Hepatic stellate cell (primary cell): ENCODE measurements around the gene SUPT20HL2.
"Not testable (repeated sequence)": the region's sequence is repeated elsewhere in the genome, so short reads cannot be mapped to it uniquely, and the experiment has no call there.

Experiments used
- DNase-seq: peaks from one replicate; pipeline ENCODE4 v3.0.0; 2011; ENCODE audit warnings: low spot score

Gene SUPT20HL2

DNA sequence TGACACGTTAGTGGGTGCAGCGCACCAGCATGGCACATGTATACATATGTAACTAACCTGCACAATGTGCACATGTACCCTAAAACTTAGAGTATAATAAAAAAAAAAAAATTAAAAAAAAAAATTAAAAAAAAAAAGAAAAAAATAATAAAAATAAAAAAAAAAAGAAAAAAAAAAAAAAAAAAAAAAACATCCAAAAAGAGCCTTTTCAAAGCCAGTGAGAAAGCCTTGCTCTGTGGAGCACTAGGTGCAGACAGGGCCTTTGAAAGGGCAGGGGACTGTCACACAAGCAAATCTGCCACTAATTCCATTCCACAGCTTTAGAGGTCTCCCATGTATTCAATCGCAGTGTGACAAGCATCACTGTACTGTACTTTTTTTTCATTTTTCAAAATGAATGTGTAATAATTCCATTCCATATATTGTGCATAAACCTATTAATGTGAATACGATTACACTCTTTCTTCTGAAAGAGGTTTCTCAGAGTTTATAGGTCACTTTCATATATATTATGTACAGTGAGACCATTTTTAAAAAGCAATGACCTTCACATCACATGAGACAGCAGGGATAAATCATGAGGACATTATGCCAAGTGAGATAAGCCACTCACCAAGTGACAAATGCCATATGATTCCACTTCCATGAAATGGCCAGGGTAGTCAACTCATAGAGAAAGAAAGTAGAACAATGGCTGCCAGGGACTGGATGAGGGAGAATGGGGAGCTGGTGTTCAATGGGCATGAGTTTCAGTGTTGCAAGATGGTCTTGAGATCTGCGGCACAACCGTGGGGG lies 4.1 kb downstream of the SUPT20HL2 start:
- DNase-seq, result not testable (repeated sequence)

DNA sequence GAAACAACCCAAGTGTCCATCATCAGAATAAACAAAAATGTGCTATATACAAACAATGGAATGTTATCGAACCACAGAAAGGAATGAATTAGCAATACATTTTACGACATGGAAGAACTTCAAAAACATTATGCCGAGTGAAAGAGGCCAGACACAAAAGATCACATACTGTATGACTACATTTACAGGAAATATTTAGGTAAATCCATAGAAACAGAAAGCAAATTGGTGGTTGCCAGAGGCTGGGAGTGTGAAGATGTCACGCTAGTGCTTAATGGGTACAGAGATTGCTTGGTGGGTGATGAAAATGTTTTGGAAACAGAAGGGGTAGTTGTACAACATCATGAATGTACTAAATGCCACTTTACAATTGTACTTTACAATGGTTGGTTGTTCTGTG lies 5.1 kb downstream of the SUPT20HL2 start:
- DNase-seq, result not testable (repeated sequence)

DNA sequence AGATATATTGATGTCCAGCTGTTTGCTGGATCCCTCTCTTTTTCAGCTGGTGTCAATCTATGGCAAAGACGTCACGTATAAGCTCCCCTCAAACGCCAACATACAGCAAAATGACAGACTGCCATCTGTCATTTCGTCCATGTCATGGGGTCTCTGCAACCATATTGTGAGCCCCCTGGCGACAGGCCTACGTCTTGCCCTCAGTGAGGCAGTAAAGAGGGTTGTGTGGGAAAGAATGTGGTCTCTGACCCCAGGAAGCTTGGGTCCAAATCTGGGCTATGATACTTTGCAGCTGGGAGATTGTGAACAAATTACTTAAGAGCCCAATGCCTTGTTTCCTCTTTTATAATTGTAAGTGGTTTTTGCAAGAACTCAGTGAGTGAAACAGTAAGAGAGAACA lies 7.4 kb downstream of the SUPT20HL2 start:
- no peak for DNase-seq

DNA sequence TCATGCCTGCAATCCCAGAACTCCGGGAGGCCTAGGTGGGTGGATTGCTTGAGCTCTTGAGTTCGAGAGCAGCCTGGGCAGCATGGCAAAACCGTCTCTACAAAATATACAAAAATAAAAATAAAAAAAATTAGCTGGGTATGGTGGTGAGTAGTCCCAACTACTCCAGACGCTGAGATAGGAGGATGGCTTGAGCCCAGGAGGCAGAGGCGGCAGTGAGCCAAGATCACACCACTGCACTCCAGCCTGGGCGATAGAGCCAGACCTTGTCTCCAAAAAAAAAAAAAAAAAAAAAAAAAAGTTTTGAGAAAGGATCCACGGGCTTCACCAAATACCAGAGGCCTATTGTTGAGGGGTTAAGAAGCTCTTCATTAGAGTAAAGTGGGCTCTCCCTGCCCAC lies 8.0 kb downstream of the SUPT20HL2 start:
- DNase-seq, result no peak

DNA sequence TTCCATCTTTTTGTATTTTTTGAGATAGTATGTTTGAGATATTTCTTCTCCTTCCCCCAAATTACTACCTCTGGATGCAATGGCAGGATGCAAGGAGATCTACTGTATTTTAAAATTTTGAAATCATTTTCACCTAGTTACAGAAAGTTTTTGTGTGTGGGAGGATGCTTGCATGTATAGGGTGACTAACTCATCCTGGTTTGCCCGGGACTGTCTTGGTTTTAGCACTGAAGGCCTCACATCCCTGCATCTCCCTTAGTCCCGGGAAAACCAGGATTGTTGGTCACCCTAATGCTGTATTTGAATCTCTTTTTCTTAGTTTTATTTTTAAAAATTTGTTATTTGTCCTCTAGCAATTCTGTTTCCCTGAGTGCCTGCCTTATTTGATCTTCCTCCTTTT lies 12.1 kb downstream of the SUPT20HL2 start:
- no peak for DNase-seq

GRCh38 chrX:24301060-24301459 lies 12.8 kb downstream of the SUPT20HL2 start:
- no peak for DNase-seq

DNA sequence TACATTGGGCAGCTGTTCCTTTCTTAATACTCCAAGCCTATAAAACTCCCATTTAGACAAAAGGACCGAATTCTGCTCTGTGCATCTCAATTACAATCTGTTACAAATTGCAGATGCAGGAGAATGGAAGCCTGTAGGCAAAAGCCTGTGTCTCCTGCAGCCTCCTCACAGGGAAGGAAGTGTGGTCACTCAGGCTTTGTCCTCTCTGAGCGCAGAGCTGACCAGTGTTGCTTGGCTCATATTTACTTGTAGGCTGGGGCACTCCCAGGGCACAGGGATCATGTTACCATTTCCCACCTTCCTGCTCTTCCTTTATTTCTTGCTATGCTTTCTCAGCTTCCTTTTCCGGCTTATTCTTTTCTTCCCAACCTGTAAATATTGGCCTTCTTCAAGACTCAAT lies 15.7 kb downstream of the SUPT20HL2 start:
- no peak for DNase-seq

- no peak for DNase-seq
Observed at GRCh38 chrX:24294619-24295018, 19.2 kb downstream of the SUPT20HL2 start.

- no peak for DNase-seq
Observed at GRCh38 chrX:24293412-24293811, 20.5 kb downstream of the SUPT20HL2 start.

DNA sequence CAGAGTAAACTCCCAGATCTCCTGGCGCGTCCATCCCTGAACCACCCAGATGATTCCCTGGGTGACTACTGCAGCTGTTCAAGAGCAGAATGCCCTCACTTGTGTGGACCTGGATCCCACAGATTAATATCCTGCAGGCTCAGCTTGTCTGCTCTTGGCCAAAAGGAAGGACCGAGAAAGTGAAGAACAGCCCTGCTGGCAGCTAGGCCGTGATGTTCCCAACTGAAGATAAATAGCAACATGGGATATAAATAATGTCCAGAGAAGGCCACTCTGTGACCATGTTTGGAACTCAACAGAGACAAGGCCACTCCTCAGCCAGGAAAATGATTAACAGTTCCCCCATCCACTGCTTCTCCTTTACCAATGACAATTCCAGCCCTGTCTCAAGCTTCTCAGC lies 21.5 kb downstream of the SUPT20HL2 start:
- no peak for DNase-seq

DNA sequence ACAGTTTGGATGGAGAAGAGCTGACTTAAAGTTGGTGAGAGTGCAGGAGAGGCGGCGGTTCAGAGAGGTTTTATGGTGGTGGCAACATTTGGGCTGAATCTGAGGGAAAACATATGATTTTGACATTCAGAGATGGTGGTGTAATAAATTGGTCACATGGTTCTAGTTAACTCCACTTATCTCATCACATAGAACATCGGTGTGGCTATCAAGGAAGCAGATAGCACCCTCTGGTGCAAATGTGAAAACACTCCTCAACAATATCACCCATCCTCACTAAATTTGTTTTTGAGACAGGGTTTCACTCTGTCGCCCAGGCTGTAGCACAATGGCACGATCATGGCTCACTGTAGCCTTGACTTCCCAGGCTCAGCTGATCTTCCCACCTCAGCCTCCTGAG lies 28.8 kb downstream of the SUPT20HL2 start:
- no peak for DNase-seq

DNA sequence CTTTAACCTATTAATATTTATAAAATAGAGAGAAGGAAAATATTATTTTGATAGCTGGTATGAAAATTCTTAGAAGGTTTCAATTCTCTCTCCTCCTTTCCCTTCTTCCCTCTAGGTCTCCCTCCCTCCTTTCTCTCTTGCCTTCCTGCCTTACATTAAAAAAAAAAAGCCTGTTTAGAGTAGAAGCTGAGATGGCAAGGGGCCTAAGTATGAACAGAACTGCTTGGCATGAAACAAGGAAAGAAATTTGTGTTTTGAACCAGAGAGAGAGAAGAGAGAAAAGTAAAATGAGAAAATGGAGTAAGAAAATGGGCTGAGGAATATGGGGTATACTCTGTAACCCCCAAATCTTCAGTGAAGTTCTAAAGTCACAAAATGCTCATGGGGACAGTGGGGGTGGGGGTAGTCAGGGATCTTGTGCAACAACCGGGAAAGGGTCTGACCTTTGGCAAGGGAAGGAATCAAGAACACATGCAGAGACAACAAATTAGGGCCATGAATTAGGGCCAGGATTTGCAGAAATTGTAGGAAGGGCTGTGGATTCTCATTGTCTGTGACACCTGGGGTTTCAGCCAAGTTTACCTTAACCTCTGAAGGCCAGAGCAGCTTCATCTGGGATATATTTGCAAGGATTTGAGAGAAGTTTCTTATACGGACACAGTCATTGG lies 30.6 kb downstream of the SUPT20HL2 start:
- DNase-seq, result no peak

DNA sequence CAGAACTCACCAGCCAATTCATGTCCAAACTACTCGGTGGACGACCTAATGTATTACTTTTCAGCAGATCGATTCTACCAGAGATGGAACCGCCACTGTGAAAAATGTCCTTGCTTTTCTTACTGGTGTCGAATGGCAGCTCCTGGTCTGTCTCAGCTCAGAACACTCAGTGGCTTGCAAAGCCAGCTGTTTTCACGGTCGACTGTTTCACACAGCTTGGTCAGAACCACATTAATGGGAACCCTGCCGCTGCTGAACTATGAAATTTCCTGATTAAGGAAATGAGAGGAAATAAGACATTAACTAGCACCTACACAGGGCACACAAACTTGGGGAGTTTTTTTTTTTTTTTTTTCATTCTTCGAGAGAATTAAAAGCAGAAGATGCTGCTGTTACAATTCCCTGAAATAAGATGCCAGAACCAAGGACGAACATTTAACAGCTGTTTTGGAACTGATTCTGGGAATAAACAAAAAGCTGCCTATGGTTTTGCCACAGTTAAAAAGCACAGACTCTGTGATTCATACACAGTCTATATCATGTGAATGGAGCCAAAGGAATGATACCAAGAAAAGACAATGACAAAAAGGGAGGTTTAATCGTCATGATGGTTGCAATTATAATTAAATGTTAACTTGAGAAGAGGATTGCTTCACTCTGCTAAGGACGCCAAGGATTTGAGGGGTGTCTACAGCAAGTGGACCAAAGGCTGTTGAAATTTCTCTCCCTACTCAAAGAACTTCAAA lies 31.3 kb downstream of the SUPT20HL2 start:
- no peak for DNase-seq

- DNase-seq, result no peak
Observed at GRCh38 chrX:24277405-24277804, 36.5 kb downstream of the SUPT20HL2 start.

- DNase-seq, result no peak
Observed at GRCh38 chrX:24276015-24276414, 37.9 kb downstream of the SUPT20HL2 start.

DNA sequence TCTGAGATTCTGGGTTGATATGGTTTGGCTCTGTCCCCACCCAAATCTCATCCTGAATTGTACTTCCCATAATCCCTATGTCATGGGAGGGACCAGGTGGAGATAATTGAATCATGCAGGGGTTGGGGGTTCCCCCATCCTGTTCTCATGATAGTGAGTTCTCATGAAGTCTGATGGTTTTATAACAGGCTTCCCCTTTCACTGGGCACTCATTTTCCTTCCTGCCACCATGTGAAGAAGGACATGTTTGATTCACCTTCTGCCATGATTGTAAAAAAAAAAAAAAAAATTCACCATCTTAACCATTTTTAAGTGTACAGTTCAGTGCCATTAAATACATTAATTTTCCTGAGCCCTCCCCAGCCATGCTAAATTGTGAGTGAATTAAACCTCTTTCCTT lies 42.6 kb downstream of the SUPT20HL2 start:
- DNase-seq, result no peak

GRCh38 chrX:24268786-24269185 lies 45.1 kb downstream of the SUPT20HL2 start:
- DNase-seq, result no peak

DNA sequence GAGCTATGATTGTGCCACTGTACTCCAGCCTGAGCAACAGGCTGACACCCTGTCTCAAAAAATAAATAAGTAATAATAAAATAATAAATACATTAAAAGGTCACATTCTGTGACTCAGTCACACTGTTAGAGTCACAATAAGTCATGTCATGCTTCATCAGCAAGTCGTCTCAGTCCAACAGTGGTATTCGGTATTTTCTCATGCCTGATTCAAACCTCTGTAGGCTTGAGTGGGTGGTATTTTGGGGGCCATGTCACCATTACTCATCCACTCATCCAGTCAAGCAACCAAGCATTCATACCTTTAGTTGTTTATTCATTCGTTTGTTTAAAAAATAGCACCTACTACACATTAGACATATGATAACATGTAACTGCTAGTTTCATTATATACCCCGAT lies 46.9 kb downstream of the SUPT20HL2 start:
- no peak for DNase-seq

DNA sequence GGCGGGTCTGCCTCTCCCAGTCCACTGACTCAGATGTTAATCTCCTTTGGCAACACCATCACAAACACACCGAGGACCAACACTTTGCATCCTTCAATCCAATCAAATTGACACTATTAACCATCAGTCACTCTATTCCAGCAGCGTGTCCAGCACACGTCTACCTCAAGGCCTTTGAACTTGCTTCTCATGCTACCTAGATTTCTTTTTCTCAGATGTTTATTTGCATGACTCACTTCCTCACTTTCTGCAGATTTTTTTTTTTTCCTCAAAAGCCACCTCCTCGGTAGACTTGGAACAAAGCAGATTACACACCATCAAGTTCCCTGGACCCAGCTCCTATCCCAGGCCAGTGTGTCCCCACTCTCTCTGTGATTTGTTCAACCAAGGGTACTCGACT lies 49.5 kb downstream of the SUPT20HL2 start:
- no peak for DNase-seq

DNA sequence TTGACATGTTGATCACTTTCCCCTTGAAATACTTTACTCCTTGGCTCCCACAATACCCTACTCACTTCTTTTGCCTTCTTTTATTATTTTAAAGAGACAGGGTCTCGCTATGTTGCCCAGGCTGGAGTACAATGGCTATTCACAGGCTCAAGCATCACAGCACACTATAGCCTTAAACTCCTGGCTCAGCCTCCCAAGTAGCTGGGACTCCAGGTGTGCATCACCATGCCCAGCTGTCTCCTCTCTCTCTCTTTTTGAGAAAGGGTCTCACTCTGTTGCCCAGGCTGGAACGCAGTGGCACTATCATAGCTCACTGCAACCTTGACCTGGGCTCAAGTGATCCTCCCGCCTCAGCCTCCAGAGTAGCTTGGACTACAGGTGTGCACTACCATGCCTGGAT lies 51.6 kb downstream of the SUPT20HL2 start:
- no peak for DNase-seq
